Upper lobe of right lung (tissue), 1 donor: Measurements from ENCODE around the gene KCNN3. TPM values are rescaled to one million over a fixed set of nuclear protein-coding genes. Genes with fewer than 3 reads are reported as not detected.

Source experiments
- ATAC-seq: fragments of 200-7000 bp; cut with Tn5 transposase; one replicate; pipeline ENCODE4 v1.9.1; 2020; ENCODE audit warnings: mild to moderate bottlenecking, moderate library complexity
- DNase-seq: peaks from one replicate; pipeline ENCODE4 v3.0.0-alpha.2; 2020
- H3K27ac ChIP-seq: fragments of 200-600 bp; one replicate; pipeline ENCODE4 v1.8.0; 2022
- H3K27me3 ChIP-seq: fragments of 200-600 bp; one replicate; pipeline ENCODE4 v1.8.0; 2022; ENCODE audit warnings: mild to moderate bottlenecking
- H3K36me3 ChIP-seq: fragments of 200-600 bp; one replicate; pipeline ENCODE4 v1.8.0; 2022
- H3K4me1 ChIP-seq: fragments of 200-600 bp; one replicate; pipeline ENCODE4 v1.8.0; 2022
- H3K4me3 ChIP-seq: fragments of 200-600 bp; one replicate; pipeline ENCODE4 v1.8.0; 2022; ENCODE audit warnings: mild to moderate bottlenecking
- H3K9me3 ChIP-seq: fragments of 200-600 bp; one replicate; pipeline ENCODE4 v1.8.0; 2022
- intact Hi-C: fragments of 100-400 bp; cut with DNase I; formaldehyde crosslinking; loops from one replicate; pipeline ENCODE4 v1.11.0; 2022
- total RNA-seq: library from RNA; stranded (reverse); fragmentation: NEBNext Ultra II Directional; extraction: Animal tissue kit (Norgen Biotek cat#: 25700); gene quantifications from one replicate; pipeline ENCODE4 v1.2.1, GENCODE V29; 2021
- TF ChIP-seq, protein P1 (sequence below): fragments of 200-600 bp; IDR thresholded peaks from one replicate; pipeline ENCODE4 v1.8.0; 2022; ENCODE audit warnings: antibody characterized with exemption
- donor health status: DM: no; HTN: yes; CAD: no; lungs with severe emphysema.

KCNN3 gene
- total RNA-seq, 1 donor from 2014 or later, result 7.6 TPM

GRCh38 chr1:154831462-154831861 is 38.6 kb downstream of the KCNN3 start:
- Histone ChIP-seq H3K4me1 (peaks cover 21% of the 10 kb centered on the region), H3K27me3 (no peaks in the 10 kb centered on the region), H3K9me3 (no peaks in the 10 kb centered on the region), H3K27ac (no peak overlapping the region), H3K4me3 (no peak overlapping the region), H3K36me3 (no peaks in the 10 kb centered on the region)
- ATAC-seq, result no peak
- no peak for DNase-seq
- TF ChIP-seq, protein P1, sequence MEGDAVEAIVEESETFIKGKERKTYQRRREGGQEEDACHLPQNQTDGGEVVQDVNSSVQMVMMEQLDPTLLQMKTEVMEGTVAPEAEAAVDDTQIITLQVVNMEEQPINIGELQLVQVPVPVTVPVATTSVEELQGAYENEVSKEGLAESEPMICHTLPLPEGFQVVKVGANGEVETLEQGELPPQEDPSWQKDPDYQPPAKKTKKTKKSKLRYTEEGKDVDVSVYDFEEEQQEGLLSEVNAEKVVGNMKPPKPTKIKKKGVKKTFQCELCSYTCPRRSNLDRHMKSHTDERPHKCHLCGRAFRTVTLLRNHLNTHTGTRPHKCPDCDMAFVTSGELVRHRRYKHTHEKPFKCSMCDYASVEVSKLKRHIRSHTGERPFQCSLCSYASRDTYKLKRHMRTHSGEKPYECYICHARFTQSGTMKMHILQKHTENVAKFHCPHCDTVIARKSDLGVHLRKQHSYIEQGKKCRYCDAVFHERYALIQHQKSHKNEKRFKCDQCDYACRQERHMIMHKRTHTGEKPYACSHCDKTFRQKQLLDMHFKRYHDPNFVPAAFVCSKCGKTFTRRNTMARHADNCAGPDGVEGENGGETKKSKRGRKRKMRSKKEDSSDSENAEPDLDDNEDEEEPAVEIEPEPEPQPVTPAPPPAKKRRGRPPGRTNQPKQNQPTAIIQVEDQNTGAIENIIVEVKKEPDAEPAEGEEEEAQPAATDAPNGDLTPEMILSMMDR, result no peak
- intact Hi-C loops, result no loop called here

DNA sequence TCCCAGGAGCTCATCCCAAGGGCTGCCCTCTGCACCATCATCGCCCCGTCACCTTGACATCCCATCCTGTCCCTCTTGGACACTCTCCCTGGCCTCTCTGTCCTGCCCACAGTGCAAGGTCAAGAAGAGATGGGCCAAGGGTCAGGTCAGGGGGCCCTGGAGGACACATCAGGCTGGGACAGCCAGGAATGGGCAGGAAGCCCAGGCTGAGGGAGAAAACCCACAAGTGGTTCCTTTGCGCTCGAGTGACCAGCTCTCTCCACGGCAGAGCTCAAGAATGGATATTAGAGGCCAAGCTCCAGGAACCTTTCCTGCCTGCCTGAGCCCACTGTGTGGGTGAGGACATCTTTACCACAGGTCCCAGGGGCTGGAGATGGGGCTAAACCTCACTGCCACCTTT is 41.0 kb downstream of the KCNN3 start:
- no peaks in the 10 kb centered on the region for H3K27me3 ChIP-seq
- intact Hi-C loops, result no loop called here
- H3K27ac ChIP-seq, result no peak overlapping the region
- no peak overlapping the region for H3K4me3 ChIP-seq
- DNase-seq (no peak), ATAC-seq (peak; percentile 11)
- H3K36me3 ChIP-seq, result no peaks in the 10 kb centered on the region
- TF ChIP-seq, protein P1, result no peak
- H3K9me3 ChIP-seq, result no peaks in the 10 kb centered on the region
- H3K4me1 ChIP-seq, result no peaks in the 10 kb centered on the region

DNA sequence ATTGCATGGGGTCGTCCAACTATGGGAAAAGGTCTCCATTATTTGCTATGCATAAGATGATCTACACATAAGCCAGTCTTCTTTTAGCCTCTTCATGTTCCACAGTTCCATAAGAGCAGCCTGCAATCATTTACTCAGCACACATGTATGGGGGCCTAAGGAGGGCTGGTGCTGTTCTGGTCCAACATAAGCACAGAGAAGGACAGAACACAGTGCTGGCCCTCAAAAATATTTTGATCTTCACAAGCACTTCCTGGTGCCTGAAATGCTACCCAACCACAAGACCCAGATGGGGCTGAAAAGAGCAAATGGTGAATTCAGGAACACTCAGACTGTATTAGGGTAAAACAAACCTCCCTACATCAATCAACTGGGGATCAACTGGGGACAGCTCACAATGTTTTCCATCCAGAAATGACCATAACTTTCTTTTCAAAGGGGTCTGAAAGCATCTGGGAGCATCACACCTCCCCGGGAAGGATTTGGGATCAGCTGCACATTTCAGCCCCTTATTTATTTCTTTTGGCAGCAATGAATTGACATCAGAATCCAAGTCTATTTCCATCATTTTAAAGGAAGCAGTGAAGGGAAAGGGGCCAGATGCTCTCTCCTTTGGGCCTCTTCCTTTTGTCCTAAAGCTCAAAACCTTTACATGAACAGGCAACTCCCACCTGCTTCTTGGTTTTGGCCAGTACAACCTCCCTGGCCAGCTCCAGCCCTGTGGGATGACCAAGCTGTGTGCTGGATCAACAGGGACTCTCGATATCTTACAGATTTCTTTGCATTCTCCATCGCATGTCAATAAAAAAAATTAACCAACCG is 45.7 kb downstream of the KCNN3 start:
- H3K36me3 ChIP-seq, result no peaks in the 10 kb centered on the region
- no peaks in the 10 kb centered on the region for H3K4me1 ChIP-seq
- no peak for DNase-seq
- ATAC-seq, result no peak
- intact Hi-C loops, result no loop called here
- TF ChIP-seq, protein P1, result no peak
- no peak overlapping the region for H3K27ac ChIP-seq
- no peaks in the 10 kb centered on the region for H3K27me3 ChIP-seq
- H3K4me3 ChIP-seq, result no peak overlapping the region
- H3K9me3 ChIP-seq, result no peaks in the 10 kb centered on the region

DNA sequence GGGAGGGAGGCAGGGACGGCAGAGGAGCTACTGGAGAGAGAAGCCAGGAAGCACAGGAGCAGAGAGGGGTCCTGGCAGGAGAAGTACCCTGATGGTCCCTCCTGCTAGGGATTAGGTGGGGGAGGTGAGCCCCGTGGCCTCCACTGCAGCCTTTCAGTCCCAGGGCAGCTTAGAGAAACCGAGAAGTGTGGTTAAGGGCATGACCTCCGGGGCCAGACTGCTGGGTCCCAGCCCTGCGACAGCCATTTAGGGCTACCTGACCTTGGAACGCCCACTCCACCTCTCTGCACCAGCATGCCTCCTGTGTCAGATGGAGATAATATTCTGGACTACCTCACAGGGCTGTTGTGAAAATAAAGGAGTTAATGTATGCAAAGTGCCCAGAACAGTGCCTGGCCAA is 47.4 kb downstream of the KCNN3 start:
- ATAC-seq (no peak), DNase-seq (no peak)
- no peaks in the 10 kb centered on the region for H3K4me1 ChIP-seq
- H3K4me3 ChIP-seq, result no peak overlapping the region
- H3K27me3 ChIP-seq, result no peaks in the 10 kb centered on the region
- H3K27ac ChIP-seq, result no peak overlapping the region
- TF ChIP-seq, protein P1, result no peak
- no peaks in the 10 kb centered on the region for H3K9me3 ChIP-seq
- intact Hi-C loops, result no loop called here
- no peaks in the 10 kb centered on the region for H3K36me3 ChIP-seq

GRCh38 chr1:154822233-154822632 is 47.8 kb downstream of the KCNN3 start:
- ATAC-seq, result no peak
- no peak overlapping the region for H3K4me3 ChIP-seq
- TF ChIP-seq, protein P1, result no peak

More at GRCh38 chr1:154822233-154822632, 47.8 kb downstream of the KCNN3 start:
- Histone ChIP-seq H3K27ac (no peak overlapping the region), H3K36me3 (no peaks in the 10 kb centered on the region), H3K27me3 (no peaks in the 10 kb centered on the region), H3K4me1 (no peaks in the 10 kb centered on the region), H3K9me3 (no peaks in the 10 kb centered on the region)
- intact Hi-C loops, result no loop called here
- no peak for DNase-seq
